ENCODE data around the gene CTAGE9.

The CTAGE9 gene

DNA sequence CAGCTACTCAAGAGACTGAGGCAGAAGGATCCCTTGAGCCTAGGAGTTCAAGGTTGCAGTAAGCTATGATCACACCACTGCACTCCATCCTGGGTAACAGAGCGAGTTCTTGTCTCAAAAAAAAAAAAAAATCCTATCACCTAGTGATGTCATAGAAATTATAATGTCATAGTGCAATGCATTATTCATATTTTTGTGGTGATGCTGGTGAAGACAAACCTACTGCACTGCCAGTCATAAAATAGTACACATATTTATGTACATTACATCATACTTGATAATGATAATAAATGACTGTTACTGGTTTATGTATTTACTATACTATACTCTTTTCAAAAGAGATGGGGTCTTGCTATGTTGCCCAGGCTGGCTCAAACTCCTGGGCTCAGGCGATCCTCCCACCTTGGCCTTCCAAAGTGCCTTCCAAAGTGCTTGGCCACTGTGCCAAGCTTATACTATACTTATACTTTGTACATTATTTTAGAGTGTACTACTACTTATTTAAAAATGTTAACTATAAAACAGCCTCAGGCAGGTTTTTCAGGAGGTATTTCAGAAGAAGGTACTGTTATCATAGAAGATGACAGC, 47.1 kb downstream of the CTAGE9 start:
- no peak for DNase-seq

DNA sequence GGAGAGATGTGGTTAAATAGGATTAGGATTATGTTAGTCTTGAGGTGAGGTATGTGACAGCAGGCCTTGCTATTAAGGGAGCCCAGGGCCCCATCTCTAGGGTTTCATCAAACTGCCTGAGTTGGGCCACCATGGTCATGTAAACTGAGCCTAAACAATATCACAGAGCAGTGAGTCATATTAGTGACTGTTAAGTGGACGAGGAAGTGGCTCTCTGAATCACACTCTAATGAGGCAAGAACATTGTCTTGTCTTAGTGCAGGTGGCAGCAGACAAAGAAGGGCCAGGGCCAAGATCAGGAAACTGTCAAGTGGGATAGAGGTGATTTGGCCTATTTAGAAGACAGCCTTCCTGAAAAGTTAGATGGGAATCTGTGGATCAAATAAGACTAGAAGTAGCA, 50.6 kb downstream of the CTAGE9 start:
- no peak for DNase-seq
